Measurements from ENCODE around the gene SNX22.

GRCh38 chr15:64146885-64147681, 4.4 kb upstream of the SNX22 start:
- TF ChIP-seq, protein P1, sequence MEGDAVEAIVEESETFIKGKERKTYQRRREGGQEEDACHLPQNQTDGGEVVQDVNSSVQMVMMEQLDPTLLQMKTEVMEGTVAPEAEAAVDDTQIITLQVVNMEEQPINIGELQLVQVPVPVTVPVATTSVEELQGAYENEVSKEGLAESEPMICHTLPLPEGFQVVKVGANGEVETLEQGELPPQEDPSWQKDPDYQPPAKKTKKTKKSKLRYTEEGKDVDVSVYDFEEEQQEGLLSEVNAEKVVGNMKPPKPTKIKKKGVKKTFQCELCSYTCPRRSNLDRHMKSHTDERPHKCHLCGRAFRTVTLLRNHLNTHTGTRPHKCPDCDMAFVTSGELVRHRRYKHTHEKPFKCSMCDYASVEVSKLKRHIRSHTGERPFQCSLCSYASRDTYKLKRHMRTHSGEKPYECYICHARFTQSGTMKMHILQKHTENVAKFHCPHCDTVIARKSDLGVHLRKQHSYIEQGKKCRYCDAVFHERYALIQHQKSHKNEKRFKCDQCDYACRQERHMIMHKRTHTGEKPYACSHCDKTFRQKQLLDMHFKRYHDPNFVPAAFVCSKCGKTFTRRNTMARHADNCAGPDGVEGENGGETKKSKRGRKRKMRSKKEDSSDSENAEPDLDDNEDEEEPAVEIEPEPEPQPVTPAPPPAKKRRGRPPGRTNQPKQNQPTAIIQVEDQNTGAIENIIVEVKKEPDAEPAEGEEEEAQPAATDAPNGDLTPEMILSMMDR (conservative IDR thresholded peaks at IDR 0.05; ENCODE audit: low read depth, low read length), result no peak
- TF ChIP-seq EZH2 (IDR thresholded peaks at IDR 0.05; ENCODE audit: borderline replicate concordance, low read depth, low read length, poor library complexity, severe bottlenecking), result no peak

Measured in A673 (cell line).